ENCODE data around the gene GRIA4.

DNA sequence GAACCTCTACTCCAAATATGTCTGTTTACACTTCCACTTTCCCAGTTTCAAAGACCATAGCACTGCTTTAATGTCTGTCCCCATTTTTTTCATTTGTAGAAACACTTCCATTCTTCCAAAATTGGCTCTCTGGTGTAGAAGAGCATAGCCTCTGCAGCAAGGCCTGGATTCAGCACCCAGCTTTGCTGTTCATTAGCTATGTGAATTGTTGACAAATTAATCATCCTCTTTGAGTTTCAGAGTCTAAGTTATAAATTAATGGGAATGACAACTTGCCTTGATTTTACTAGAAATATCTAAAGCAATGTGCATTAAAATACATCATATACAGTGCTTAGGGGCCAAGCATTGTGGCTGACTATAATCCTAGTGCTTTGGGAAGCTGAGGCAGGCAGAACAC, 22.4 kb downstream of the GRIA4 start:
- TF ChIP-seq GATA2 (IDR thresholded peaks at IDR 0.05; ENCODE audit: low read depth, low read length) = no peak
- TF ChIP-seq GATA3 (IDR thresholded peaks at IDR 0.05; ENCODE audit: low read depth, low read length) = no peak
